Neural cell (in vitro differentiated cells): ENCODE results near the gene KCNRG.

Experiments
- CTCF ChIP-seq: fragments of 450-650 bp; IDR thresholded peaks from 2 replicates; pipeline ENCODE4 v1.5.1; 2014; ENCODE audit warnings: antibody characterized with exemption, mild to moderate bottlenecking, moderate library complexity; ENCODE audit not compliant: poor library complexity, severe bottlenecking
- EP300 ChIP-seq: fragments of 450-650 bp; conservative IDR thresholded peaks from 2 replicates; pipeline ENCODE4 v1.6.1; 2014; ENCODE audit warnings: antibody characterized with exemption, mild to moderate bottlenecking, moderate library complexity; ENCODE audit not compliant: poor library complexity, severe bottlenecking
- EZH2 ChIP-seq: fragments of 200-600, 300-800 bp; shearing (Covaris generic), sonication (generic); IDR thresholded peaks from 2 replicates; pipeline ENCODE4 v1.6.1; 2014; ENCODE audit warnings: antibody characterized with exemption, low read length, borderline replicate concordance, mild to moderate bottlenecking; ENCODE audit not compliant: insufficient read depth, poor library complexity, severe bottlenecking
- POLR2AphosphoS5 ChIP-seq: IDR thresholded peaks from 2 replicates; pipeline ENCODE4 v1.6.1; 2012
- RAD21 ChIP-seq: fragments of 450-650 bp; conservative IDR thresholded peaks from 2 replicates; pipeline ENCODE4 v1.6.1; 2014; ENCODE audit warnings: antibody characterized with exemption, mild to moderate bottlenecking, moderate library complexity
- REST ChIP-seq: IDR thresholded peaks from 2 replicates; pipeline ENCODE4 v1.6.1; 2012; ENCODE audit warnings: borderline replicate concordance
- TAF1 ChIP-seq: IDR thresholded peaks from 2 replicates; pipeline ENCODE4 v1.6.1; 2012; ENCODE audit warnings: low read depth

- no peak for TF ChIP-seq CTCF
- TF ChIP-seq POLR2AphosphoS5 = no peak
- TF ChIP-seq EP300 = no peak
- TF ChIP-seq EZH2 = no peak
- TF ChIP-seq RAD21 = no peak
- TF ChIP-seq REST = no peak
- no peak for TF ChIP-seq TAF1
Observed at GRCh38 chr13:50030315-50030714, 15.1 kb downstream of the KCNRG start.
